Choroid plexus epithelial cell (primary cell): ENCODE results near the gene GUCA1A.
"Not testable (repeated sequence)": the region's sequence is repeated elsewhere in the genome, so short reads cannot be mapped to it uniquely, and the experiment has no call there.

ENCODE experiments used
- DNase-seq: peaks from one replicate; pipeline ENCODE4 v3.0.0-alpha.2; 2010; ENCODE audit warnings: low read depth
- H3K4me3 ChIP-seq: 2 replicates; pipeline ENCODE4 v1.5.1; 2011; ENCODE audit warnings: low read depth, mild to moderate bottlenecking, control low read depth, low read length, moderate library complexity
- CTCF ChIP-seq: conservative IDR thresholded peaks from 2 replicates; pipeline ENCODE4 v1.5.1; 2011; ENCODE audit warnings: low read depth, mild to moderate bottlenecking, control low read depth, inconsistent platforms, low read length, moderate library complexity

The GUCA1A gene

GRCh38 chr6:42199106-42199981 lies 26.2 kb downstream of the GUCA1A start:
- DNase-seq, result peak; percentile 60
- no peak for TF ChIP-seq CTCF
- H3K4me3 ChIP-seq, result no peak overlapping the region

- TF ChIP-seq CTCF, result no peak
- no peak overlapping the region for H3K4me3 ChIP-seq
- DNase-seq, result peak; percentile 58
Measured at GRCh38 chr6:42200035-42200434, 26.9 kb downstream of the GUCA1A start.

- TF ChIP-seq CTCF, result no peak
- no peak for DNase-seq
- H3K4me3 ChIP-seq, result no peak overlapping the region
Measured at GRCh38 chr6:42201382-42201781, 28.2 kb downstream of the GUCA1A start.

DNA sequence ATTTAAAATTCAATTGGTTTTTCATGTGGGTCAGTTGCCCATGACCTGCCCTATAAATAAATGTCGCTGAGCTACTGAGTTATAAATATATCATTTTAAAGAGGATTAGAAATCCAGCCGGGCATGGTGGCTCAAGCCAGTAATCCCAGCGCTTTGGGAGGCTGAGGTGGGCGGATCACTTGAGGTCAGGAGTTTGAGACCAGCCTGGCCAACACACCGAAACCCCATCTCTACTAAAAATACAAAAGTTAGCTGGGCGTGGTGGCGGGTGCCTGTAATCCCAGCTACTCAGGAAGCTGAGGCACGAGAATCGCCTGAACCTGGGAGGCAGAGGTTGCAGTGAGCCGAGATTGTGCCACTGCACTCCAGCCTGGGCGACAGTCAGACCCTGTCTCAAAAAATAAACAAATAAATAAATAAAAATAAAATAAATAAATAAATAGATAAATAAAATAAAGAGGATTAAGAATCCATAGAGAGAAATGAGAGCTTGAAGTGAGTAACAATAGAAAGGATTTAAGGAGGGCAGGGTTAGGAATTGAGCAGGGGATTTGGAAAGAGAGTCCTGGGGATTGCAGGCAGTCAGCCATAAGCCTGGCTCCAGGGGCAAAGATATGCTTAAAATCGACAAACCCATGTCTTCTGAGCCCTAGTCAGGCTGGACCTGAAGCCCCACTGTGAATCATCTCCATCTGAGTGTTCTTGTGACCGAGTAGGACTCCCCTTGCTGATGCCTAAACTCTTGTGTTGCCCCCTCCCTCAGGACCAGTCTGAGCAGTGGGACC lies 29.2 kb downstream of the GUCA1A start:
- not testable (repeated sequence) for DNase-seq

GRCh38 chr6:42203183-42203582 lies 30.0 kb downstream of the GUCA1A start:
- no peak for TF ChIP-seq CTCF
- no peak overlapping the region for H3K4me3 ChIP-seq
- DNase-seq, result no peak

More for the DNA sequence above, 29.2 kb downstream of the GUCA1A start:
- H3K4me3 ChIP-seq, result not testable (repeated sequence)

DNA sequence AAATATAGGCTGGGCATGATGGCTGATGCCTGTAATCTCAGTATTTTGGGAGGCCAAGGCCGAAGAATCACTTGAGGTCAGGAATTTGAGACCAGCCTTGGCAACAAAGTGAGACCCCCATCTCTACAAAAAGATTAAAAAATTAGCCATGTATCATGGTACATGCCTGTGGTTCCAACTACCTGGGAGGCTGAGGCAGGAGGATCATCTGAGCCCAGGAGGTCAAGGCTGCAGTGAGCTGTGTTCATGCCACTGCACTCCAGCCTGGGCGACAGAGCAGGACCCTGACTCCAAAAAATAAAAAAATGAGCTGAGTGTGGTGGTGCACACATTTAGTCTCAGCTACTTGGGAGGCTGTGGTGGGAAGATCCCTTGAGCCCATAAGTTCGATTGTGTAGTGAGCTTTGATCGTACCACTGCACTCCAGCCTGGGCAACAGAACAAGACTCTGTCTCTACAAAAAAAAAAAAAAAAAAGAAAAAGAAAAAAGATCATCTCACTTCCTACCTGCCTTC lies 31.7 kb downstream of the GUCA1A start:
- TF ChIP-seq CTCF, result no peak
- no peak for DNase-seq
- no peak overlapping the region for H3K4me3 ChIP-seq

GRCh38 chr6:42207559-42207958 lies 34.4 kb downstream of the GUCA1A start:
- H3K4me3 ChIP-seq, DNase-seq: not testable (repeated sequence)
